ENCODE measurements around the gene OR11G2. TPM values are rescaled to one million over a fixed set of nuclear protein-coding genes. Genes with fewer than 3 reads are reported as not detected.
"Not testable (repeated sequence)": the region's sequence is repeated elsewhere in the genome, so short reads cannot be mapped to it uniquely, and the experiment has no call there.

OR11G2 gene, protein sequence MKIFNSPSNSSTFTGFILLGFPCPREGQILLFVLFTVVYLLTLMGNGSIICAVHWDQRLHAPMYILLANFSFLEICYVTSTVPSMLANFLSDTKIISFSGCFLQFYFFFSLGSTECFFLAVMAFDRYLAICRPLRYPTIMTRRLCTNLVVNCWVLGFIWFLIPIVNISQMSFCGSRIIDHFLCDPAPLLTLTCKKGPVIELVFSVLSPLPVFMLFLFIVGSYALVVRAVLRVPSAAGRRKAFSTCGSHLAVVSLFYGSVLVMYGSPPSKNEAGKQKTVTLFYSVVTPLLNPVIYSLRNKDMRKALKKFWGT
- not detected for polyA plus RNA-seq
- long read RNA-seq, donor 1 = 0 reads
- long read RNA-seq, donor 2 = 0 reads
- long read RNA-seq, donor 3 = 0 reads
- long read RNA-seq, donor 4 = 0 reads
- long read RNA-seq, donor 5 = 0 reads
- long read RNA-seq, donor 6 = 0 reads
- long read RNA-seq, donor 7 = 0 reads
- long read RNA-seq, donor 8 = 0 reads
- long read RNA-seq, donor 9 = 0 reads
- long read RNA-seq, donor 10 = 0 reads

DNA sequence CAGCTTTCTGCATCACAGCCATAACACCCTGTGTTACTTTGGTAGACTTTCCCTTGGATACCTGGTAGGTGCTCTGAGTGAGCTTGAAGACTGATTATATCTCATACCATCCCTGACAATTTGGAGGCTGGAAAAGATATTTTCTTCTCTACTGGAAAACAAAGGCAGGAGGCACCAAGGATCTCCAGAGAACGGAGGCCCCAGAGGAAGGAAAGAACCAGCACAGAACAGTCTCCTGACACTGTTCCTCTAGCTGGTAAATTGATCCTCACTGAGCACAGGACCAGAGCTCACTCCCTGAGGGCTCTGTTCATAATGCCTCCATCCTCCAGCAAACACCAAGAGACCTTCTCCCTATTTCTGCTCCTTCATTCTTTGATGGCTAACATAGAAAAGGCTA lies at the start of gene OR11G2:
OR11G2 (plus strand) TSS at position 301 of the 400 bp plus-strand sequence. CDS start 6,542 bp downstream, outside the sequence.
- H3K27me3 ChIP-seq (ENCODE audit: control insufficient read depth in 3 of 3, insufficient read depth in 3 of 3, low read length in 3 of 3) = no peaks in the 10 kb centered on the region
- WGBS, 3 donors = 40 to 50% (median 43%) methylated on average over 1 of the region's 1 CpG
- no peak for DNase-seq
- peaks cover 0 to 7% of the 10 kb centered on the region in 2 donors for H3K9me3 ChIP-seq (ENCODE audit: control insufficient read depth in 2 of 2, insufficient read depth in 1 of 2, low read depth in 1 of 2, low read length in 1 of 2)
- H3K4me3 ChIP-seq (ENCODE audit: low read depth in 1 of 3, low read length in 3 of 3) = no peak within 1 kb of the TSS
- no peaks in the 10 kb centered on the region for H3K36me3 ChIP-seq (ENCODE audit: control insufficient read depth in 3 of 3, insufficient read depth in 2 of 3, low read depth in 1 of 3, low read length in 3 of 3)
- no peak within 1 kb of the TSS for H3K27ac ChIP-seq (ENCODE audit: low read depth in 1 of 3, low read length in 2 of 3)
- no peak for FAIRE-seq
- H3K4me1 ChIP-seq (ENCODE audit: control insufficient read depth in 3 of 3, insufficient read depth in 2 of 3, low read depth in 1 of 3, low read length in 2 of 3) = no peaks in the 10 kb centered on the region

DNA sequence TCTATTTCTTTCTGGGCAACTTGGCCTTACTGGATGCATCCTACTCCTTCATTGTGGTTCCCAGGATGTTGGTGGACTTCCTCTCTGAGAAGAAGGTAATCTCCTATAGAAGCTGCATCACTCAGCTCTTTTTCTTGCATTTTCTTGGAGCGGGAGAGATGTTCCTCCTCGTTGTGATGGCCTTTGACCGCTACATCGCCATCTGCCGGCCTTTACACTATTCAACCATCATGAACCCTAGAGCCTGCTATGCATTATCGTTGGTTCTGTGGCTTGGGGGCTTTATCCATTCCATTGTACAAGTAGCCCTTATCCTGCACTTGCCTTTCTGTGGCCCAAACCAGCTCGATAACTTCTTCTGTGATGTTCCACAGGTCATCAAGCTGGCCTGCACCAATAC lies 46.8 kb upstream of the OR11G2 start:
- Histone ChIP-seq H3K27me3 (ENCODE audit: control insufficient read depth in 3 of 3, insufficient read depth in 3 of 3, low read length in 3 of 3) (no peaks in the 10 kb centered on the region), H3K36me3 (ENCODE audit: control insufficient read depth in 3 of 3, insufficient read depth in 2 of 3, low read depth in 1 of 3, low read length in 3 of 3) (no peaks in the 10 kb centered on the region), H3K27ac (ENCODE audit: low read depth in 1 of 3, low read length in 2 of 3) (no peak overlapping the region), H3K4me1 (ENCODE audit: control insufficient read depth in 3 of 3, insufficient read depth in 2 of 3, low read depth in 1 of 3, low read length in 2 of 3) (no peaks in the 10 kb centered on the region), H3K9me3 (ENCODE audit: control insufficient read depth in 2 of 2, insufficient read depth in 1 of 2, low read depth in 1 of 2, low read length in 1 of 2) (peaks cover 0 to 7% of the 10 kb centered on the region in 2 donors), H3K4me3 (ENCODE audit: low read depth in 1 of 3, low read length in 3 of 3) (no peak overlapping the region)
- WGBS, 3 donors = 32 to 36% (median 36%) methylated on average over 7 of the region's 7 CpGs
- DNase-seq = no peak
- FAIRE-seq = no peak

DNA sequence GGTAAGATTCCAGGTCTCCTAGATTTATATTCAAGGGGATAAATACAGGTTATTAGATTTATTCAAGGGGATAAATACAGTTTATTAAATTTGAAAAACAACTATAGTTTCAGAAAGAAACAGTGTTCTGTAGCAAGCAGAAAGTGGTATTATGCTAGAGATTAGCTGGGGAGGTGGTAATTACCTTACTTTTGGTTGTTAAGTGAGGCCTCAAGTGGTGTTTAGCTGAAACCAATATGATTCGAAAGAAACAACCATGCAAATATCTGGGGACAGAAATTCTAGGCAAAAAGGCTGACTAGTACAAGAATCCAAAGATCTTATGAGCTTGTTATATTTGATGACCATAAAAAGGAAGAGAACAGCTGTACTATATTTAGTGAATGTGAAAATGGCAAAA lies 45.9 kb upstream of the OR11G2 start:
- DNase-seq (no peak), FAIRE-seq (no peak)
- peaks cover 0 to 14% of the 10 kb centered on the region in 2 donors for H3K9me3 ChIP-seq (ENCODE audit: control insufficient read depth in 2 of 2, insufficient read depth in 1 of 2, low read depth in 1 of 2, low read length in 1 of 2)
- WGBS, 3 donors = 32 to 63% (median 50%) methylated on average over 1 of the region's 1 CpG
- H3K36me3 ChIP-seq (ENCODE audit: control insufficient read depth in 3 of 3, insufficient read depth in 2 of 3, low read depth in 1 of 3, low read length in 3 of 3) = no peaks in the 10 kb centered on the region
- H3K27ac ChIP-seq (ENCODE audit: low read depth in 1 of 3, low read length in 2 of 3) = no peak overlapping the region
- no peak overlapping the region for H3K4me3 ChIP-seq (ENCODE audit: low read depth in 1 of 3, low read length in 3 of 3)
- H3K4me1 ChIP-seq (ENCODE audit: control insufficient read depth in 3 of 3, insufficient read depth in 2 of 3, low read depth in 1 of 3, low read length in 2 of 3) = no peaks in the 10 kb centered on the region
- no peaks in the 10 kb centered on the region for H3K27me3 ChIP-seq (ENCODE audit: control insufficient read depth in 3 of 3, insufficient read depth in 3 of 3, low read length in 3 of 3)

DNA sequence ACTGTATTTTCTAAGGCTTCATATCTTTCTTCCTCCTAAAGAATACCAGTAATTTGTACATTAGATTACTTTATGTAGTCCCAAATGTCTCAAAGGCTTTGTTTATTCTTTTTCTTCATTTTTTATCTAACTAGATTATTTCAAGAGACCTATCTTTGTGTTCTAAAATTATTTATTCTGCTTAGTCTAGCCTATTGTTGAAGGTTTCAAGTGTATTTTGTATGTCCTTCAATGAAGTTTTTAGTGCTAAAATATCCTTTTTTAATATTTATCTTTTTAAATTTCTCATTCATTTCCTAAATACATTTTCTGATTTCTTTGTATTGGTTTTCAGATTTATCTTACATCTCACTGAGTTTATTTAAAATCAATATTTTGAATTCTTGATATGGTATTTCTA lies 26.2 kb upstream of the OR11G2 start:
- no peaks in the 10 kb centered on the region for H3K4me1 ChIP-seq (ENCODE audit: control insufficient read depth in 3 of 3, insufficient read depth in 2 of 3, low read depth in 1 of 3, low read length in 2 of 3)
- no peak for DNase-seq
- no peaks in the 10 kb centered on the region for H3K36me3 ChIP-seq (ENCODE audit: control insufficient read depth in 3 of 3, insufficient read depth in 2 of 3, low read depth in 1 of 3, low read length in 3 of 3)
- no peak for FAIRE-seq
- H3K9me3 ChIP-seq (ENCODE audit: control insufficient read depth in 2 of 2, insufficient read depth in 1 of 2, low read depth in 1 of 2, low read length in 1 of 2) = peaks cover 0 to 12% of the 10 kb centered on the region in 2 donors
- H3K4me3 ChIP-seq (ENCODE audit: low read depth in 1 of 3, low read length in 3 of 3) = no peak overlapping the region
- H3K27me3 ChIP-seq (ENCODE audit: control insufficient read depth in 3 of 3, insufficient read depth in 3 of 3, low read length in 3 of 3) = no peaks in the 10 kb centered on the region
- no peak overlapping the region for H3K27ac ChIP-seq (ENCODE audit: low read depth in 1 of 3, low read length in 2 of 3)

DNA sequence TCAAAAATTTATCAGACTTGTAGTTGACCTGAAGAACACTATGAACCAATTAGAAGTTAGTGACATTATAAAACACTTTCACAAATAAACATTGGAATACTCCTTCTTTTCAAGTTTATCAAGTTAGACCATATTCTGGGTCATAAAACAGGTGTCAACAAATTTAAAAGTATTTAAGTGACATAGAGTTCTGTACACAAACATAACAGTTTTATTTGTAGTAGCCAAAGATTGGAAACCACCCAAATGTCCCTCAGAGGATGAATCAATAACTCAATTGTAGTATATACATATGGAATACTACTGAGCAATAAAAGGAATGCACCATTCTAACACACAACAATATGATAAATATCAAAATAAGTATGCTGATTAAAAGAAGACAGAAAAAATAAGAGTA lies 23.6 kb upstream of the OR11G2 start:
- FAIRE-seq = no peak

DNA sequence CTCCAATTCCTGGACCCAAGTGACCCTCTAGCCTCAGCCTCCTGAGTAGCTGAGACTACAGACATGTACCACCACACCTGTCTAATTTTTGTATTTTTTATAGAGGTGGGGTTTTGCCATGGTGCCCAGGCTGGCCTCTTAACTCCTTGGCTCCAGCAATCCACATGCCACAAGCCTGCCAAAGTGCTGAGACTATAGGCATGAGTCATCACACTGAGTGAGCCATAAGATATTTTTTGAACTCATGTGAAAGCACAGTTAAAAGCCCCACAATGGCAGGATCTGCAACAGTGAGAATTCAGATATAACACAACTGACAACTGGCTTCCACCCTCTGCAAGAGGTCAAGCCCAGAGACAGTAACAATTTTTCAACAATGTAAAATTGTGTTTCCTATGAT lies 20.8 kb upstream of the OR11G2 start:
- H3K36me3 ChIP-seq (ENCODE audit: control insufficient read depth in 3 of 3, insufficient read depth in 2 of 3, low read depth in 1 of 3, low read length in 3 of 3); DNase-seq; H3K4me3 ChIP-seq (ENCODE audit: low read depth in 1 of 3, low read length in 3 of 3); H3K27ac ChIP-seq (ENCODE audit: low read depth in 1 of 3, low read length in 2 of 3); FAIRE-seq; H3K4me1 ChIP-seq (ENCODE audit: control insufficient read depth in 3 of 3, insufficient read depth in 2 of 3, low read depth in 1 of 3, low read length in 2 of 3); H3K27me3 ChIP-seq (ENCODE audit: control insufficient read depth in 3 of 3, insufficient read depth in 3 of 3, low read length in 3 of 3): not testable (repeated sequence)
- H3K9me3 ChIP-seq (ENCODE audit: control insufficient read depth in 2 of 2, insufficient read depth in 1 of 2, low read depth in 1 of 2, low read length in 1 of 2) = peaks cover 0 to 11% of the 10 kb centered on the region in 2 donors

More for the DNA sequence above, 23.6 kb upstream of the OR11G2 start:
- H3K4me1 ChIP-seq (ENCODE audit: control insufficient read depth in 3 of 3, insufficient read depth in 2 of 3, low read depth in 1 of 3, low read length in 2 of 3) = no peaks in the 10 kb centered on the region
- H3K9me3 ChIP-seq (ENCODE audit: control insufficient read depth in 2 of 2, insufficient read depth in 1 of 2, low read depth in 1 of 2, low read length in 1 of 2) = peaks cover 0 to 17% of the 10 kb centered on the region in 2 donors
- no peak for DNase-seq
- no peaks in the 10 kb centered on the region for H3K36me3 ChIP-seq (ENCODE audit: control insufficient read depth in 3 of 3, insufficient read depth in 2 of 3, low read depth in 1 of 3, low read length in 3 of 3)
- H3K4me3 ChIP-seq (ENCODE audit: low read depth in 1 of 3, low read length in 3 of 3) = no peak overlapping the region
- no peak overlapping the region for H3K27ac ChIP-seq (ENCODE audit: low read depth in 1 of 3, low read length in 2 of 3)
- no peaks in the 10 kb centered on the region for H3K27me3 ChIP-seq (ENCODE audit: control insufficient read depth in 3 of 3, insufficient read depth in 3 of 3, low read length in 3 of 3)

DNA sequence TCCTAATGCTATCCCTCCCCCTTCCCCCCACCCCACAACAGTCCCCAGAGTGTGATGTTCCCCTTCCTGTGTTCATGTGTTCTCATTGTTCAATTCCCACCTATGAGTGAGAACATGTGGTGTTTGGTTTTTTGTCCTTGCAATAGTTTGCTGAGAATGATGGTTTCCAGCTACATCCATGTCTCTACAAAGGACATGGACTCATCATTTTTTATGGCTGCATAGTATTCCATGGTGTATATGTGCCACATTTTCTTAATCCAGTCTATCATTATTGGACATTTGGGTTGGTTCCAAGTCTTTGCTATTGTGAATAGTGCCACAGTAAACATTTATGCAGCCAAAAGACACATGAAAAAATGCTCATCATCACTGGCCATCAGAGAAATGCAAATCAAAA lies 16.5 kb upstream of the OR11G2 start:
- not testable (repeated sequence) for H3K4me3 ChIP-seq (ENCODE audit: low read depth in 1 of 3, low read length in 3 of 3); H3K4me1 ChIP-seq (ENCODE audit: control insufficient read depth in 3 of 3, insufficient read depth in 2 of 3, low read depth in 1 of 3, low read length in 2 of 3); H3K36me3 ChIP-seq (ENCODE audit: control insufficient read depth in 3 of 3, insufficient read depth in 2 of 3, low read depth in 1 of 3, low read length in 3 of 3); DNase-seq; H3K9me3 ChIP-seq (ENCODE audit: control insufficient read depth in 2 of 2, insufficient read depth in 1 of 2, low read depth in 1 of 2, low read length in 1 of 2); FAIRE-seq; H3K27me3 ChIP-seq (ENCODE audit: control insufficient read depth in 3 of 3, insufficient read depth in 3 of 3, low read length in 3 of 3); H3K27ac ChIP-seq (ENCODE audit: low read depth in 1 of 3, low read length in 2 of 3)

DNA sequence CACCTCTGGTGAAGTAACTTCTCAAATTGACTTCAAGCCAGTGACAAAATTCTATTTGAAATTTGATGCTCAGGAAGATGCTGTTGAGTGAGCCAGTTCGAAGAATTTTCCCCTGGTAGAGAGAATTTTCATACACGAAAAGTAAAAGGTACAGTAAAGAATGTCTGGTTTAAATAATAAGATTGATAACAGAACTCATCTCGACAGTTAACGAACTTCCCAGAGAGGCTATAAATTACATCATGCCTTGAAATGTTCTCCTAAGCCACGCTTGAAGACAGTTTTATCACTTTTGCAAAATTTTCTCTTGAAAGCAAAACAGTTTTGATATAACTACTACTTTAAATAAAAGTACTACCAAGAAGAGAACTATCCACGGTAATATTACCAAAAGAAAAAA lies 14.4 kb upstream of the OR11G2 start:
- WGBS, 3 donors = 54 to 72% (median 60%) methylated on average over 6 of the region's 6 CpGs
- DNase-seq = no peak
- no peak for FAIRE-seq
- Histone ChIP-seq H3K27me3 (ENCODE audit: control insufficient read depth in 3 of 3, insufficient read depth in 3 of 3, low read length in 3 of 3) (no peaks in the 10 kb centered on the region), H3K4me3 (ENCODE audit: low read depth in 1 of 3, low read length in 3 of 3) (no peak overlapping the region), H3K27ac (ENCODE audit: low read depth in 1 of 3, low read length in 2 of 3) (no peak overlapping the region), H3K4me1 (ENCODE audit: control insufficient read depth in 3 of 3, insufficient read depth in 2 of 3, low read depth in 1 of 3, low read length in 2 of 3) (no peaks in the 10 kb centered on the region), H3K36me3 (ENCODE audit: control insufficient read depth in 3 of 3, insufficient read depth in 2 of 3, low read depth in 1 of 3, low read length in 3 of 3) (no peaks in the 10 kb centered on the region), H3K9me3 (ENCODE audit: control insufficient read depth in 2 of 2, insufficient read depth in 1 of 2, low read depth in 1 of 2, low read length in 1 of 2) (peaks cover 0 to 9% of the 10 kb centered on the region in 2 donors)
